WTC11 (cell line): Measurements from ENCODE around the gene LRTM1. TPM values are rescaled to one million over a fixed set of nuclear protein-coding genes. Genes with fewer than 3 reads are reported as not detected.

Experiments used
- ATAC-seq: fragments of 200-7000 bp; cut with Tn5 transposase; 2 replicates; pipeline ENCODE4 v1.10.0; 2021; ENCODE audit warnings: mild to moderate bottlenecking, moderate library complexity
- CTCF ChIA-PET: fragments of 300-600 bp; sonication (Branson Sonifier 250); formaldehyde crosslinking; loops from one replicate; lab custom pipeline; 2021; ENCODE audit warnings: antibody characterized with exemption; lab: Charles Lee
- POLR2A ChIA-PET: fragments of 350-600 bp; sonication (Branson Sonifier 250); formaldehyde crosslinking; loops from one replicate; lab custom pipeline; 2021; ENCODE audit warnings: antibody characterized with exemption; lab: Charles Lee
- DNase-seq: peaks from one replicate; pipeline ENCODE4 v3.0.0; 2021; ENCODE audit warnings: low spot score
- H3K27ac Mint-ChIP-seq: 2 replicates; pipeline ENCODE4 v1.8.0; 2021; ENCODE audit warnings: mixed read lengths
- H3K27me3 Mint-ChIP-seq: 2 replicates; pipeline ENCODE4 v1.8.0; 2021; ENCODE audit warnings: low read depth, mild to moderate bottlenecking, moderate library complexity, mixed read lengths
- H3K36me3 Mint-ChIP-seq: 2 replicates; pipeline ENCODE4 v1.8.0; 2021; ENCODE audit warnings: mixed read lengths
- H3K4me1 Mint-ChIP-seq: 2 replicates; pipeline ENCODE4 v1.8.0; 2022; ENCODE audit warnings: mixed read lengths
- H3K4me3 Mint-ChIP-seq: 2 replicates; pipeline ENCODE4 v1.8.0; 2021; ENCODE audit warnings: mild to moderate bottlenecking, moderate library complexity, mixed read lengths
- H3K9me3 Mint-ChIP-seq: 2 replicates; pipeline ENCODE4 v1.8.0; 2021; ENCODE audit warnings: mixed read lengths
- ARID4B ChIP-seq: sonication (generic); formaldehyde crosslinking; IDR thresholded peaks from 2 replicates; pipeline ENCODE4 v1.8.0; 2023; ENCODE audit warnings: missing genetic modification reagents, mild to moderate bottlenecking, borderline replicate concordance
- ATF6 ChIP-seq: sonication (generic); formaldehyde crosslinking; IDR thresholded peaks from 2 replicates; pipeline ENCODE4 v1.8.1; 2023; ENCODE audit warnings: mild to moderate bottlenecking, missing genetic modification reagents
- E2F4 ChIP-seq: sonication (generic); formaldehyde crosslinking; IDR thresholded peaks from 2 replicates; pipeline ENCODE4 v1.8.1; 2022; ENCODE audit warnings: low read depth, mild to moderate bottlenecking, moderate library complexity, missing genetic modification reagents, borderline replicate concordance
- FOXJ3 ChIP-seq: sonication (generic); formaldehyde crosslinking; IDR thresholded peaks from 2 replicates; pipeline ENCODE4 v1.9.0; 2021; ENCODE audit warnings: missing genetic modification reagents, mild to moderate bottlenecking, borderline replicate concordance
- FOXP1 ChIP-seq: sonication (generic); formaldehyde crosslinking; IDR thresholded peaks from 2 replicates; pipeline ENCODE4 v1.8.0; 2022; ENCODE audit warnings: missing genetic modification reagents, mild to moderate bottlenecking, moderate library complexity, borderline replicate concordance
- HMGA2 ChIP-seq: fragments of 250-450 bp; sonication (Bioruptor Pico); IDR thresholded peaks from 2 replicates; pipeline ENCODE4 v1.4.0; 2021; ENCODE audit warnings: mild to moderate bottlenecking, moderate library complexity
- IRF2 ChIP-seq: sonication (generic); formaldehyde crosslinking; IDR thresholded peaks from 2 replicates; pipeline ENCODE4 v1.8.0; 2022; ENCODE audit warnings: low read depth, missing genetic modification reagents, borderline replicate concordance
- MXD4 ChIP-seq: fragments of 250-450 bp; sonication (Bioruptor Pico); IDR thresholded peaks from 2 replicates; pipeline ENCODE4 v1.8.0; 2021; ENCODE audit warnings: mild to moderate bottlenecking, moderate library complexity, borderline replicate concordance
- PRDM15 ChIP-seq: sonication (generic); formaldehyde crosslinking; IDR thresholded peaks from 2 replicates; pipeline ENCODE4 v1.8.0; 2022; ENCODE audit warnings: missing genetic modification reagents
- PREB ChIP-seq: sonication (generic); formaldehyde crosslinking; IDR thresholded peaks from 2 replicates; pipeline ENCODE4 v1.8.1; 2022; ENCODE audit warnings: mild to moderate bottlenecking, missing genetic modification reagents, moderate library complexity, borderline replicate concordance
- SMAD3 ChIP-seq: sonication (generic); formaldehyde crosslinking; IDR thresholded peaks from 2 replicates; pipeline ENCODE4 v1.8.0; 2022; ENCODE audit warnings: missing genetic modification reagents, mild to moderate bottlenecking, borderline replicate concordance
- SMAD4 ChIP-seq: sonication (generic); formaldehyde crosslinking; IDR thresholded peaks from 2 replicates; pipeline ENCODE4 v1.8.0; 2022; ENCODE audit warnings: mild to moderate bottlenecking, missing genetic modification reagents
- USF1 ChIP-seq: sonication (generic); formaldehyde crosslinking; IDR thresholded peaks from 2 replicates; pipeline ENCODE4 v1.8.0; 2022; ENCODE audit warnings: mild to moderate bottlenecking, missing genetic modification reagents
- ZMAT4 ChIP-seq: fragments of 250-450 bp; sonication (Bioruptor Pico); IDR thresholded peaks from 2 replicates; pipeline ENCODE4 v1.9.0; 2021; ENCODE audit warnings: mild to moderate bottlenecking
- ZNF317 ChIP-seq: sonication (generic); formaldehyde crosslinking; IDR thresholded peaks from 2 replicates; pipeline ENCODE4 v1.8.1; 2023; ENCODE audit warnings: low read depth, mild to moderate bottlenecking, moderate library complexity, missing genetic modification reagents, borderline replicate concordance
- total RNA-seq: library from RNA; stranded (reverse); gene quantifications from 3 replicates; pipeline ENCODE4 v1.2.3, GENCODE V29; 2021

Gene LRTM1
- total RNA-seq, 1 experiment from 2014 or later, result not detected

GRCh38 chr3:54915976-54916375, 11.9 kb downstream of the LRTM1 start (continued):
- TF ChIP-seq ARID4B (CRISPR knock-in tag), result no peak
- no peak for TF ChIP-seq ZNF317 (CRISPR knock-in tag)
- TF ChIP-seq PRDM15 (CRISPR knock-in tag), result no peak
- TF ChIP-seq USF1 (CRISPR knock-in tag), result no peak
- TF ChIP-seq FOXP1 (CRISPR knock-in tag), result no peak
- no peak for TF ChIP-seq ATF6 (CRISPR knock-in tag)
- no peak for TF ChIP-seq E2F4
- TF ChIP-seq HMGA2 (CRISPR knock-in tag), result no peak
- no peak for TF ChIP-seq PREB (CRISPR knock-in tag)

GRCh38 chr3:54915181-54915580, 12.7 kb downstream of the LRTM1 start:
- CTCF ChIA-PET, result interaction anchor here (0.6 kb wide), 1 partner anchor 164 kb away, joined by 3 read pairs; no protein-coding TSS in a partner anchor
- DNase-seq (no peak), ATAC-seq (no peak)
- Mint-ChIP-seq H3K36me3 (peaks cover 21% of the 10 kb centered on the region), H3K27ac (no peak overlapping the region), H3K27me3 (no peaks in the 10 kb centered on the region), H3K9me3 (peaks cover 15% of the 10 kb centered on the region), H3K4me1 (no peaks in the 10 kb centered on the region), H3K4me3 (no peak overlapping the region)
- POLR2A ChIA-PET, result no interaction called here
- TF ChIP-seq HMGA2 (CRISPR knock-in tag), result no peak
- no peak for TF ChIP-seq ARID4B (CRISPR knock-in tag)
- no peak for TF ChIP-seq FOXJ3
- TF ChIP-seq IRF2 (CRISPR knock-in tag), result no peak
- no peak for TF ChIP-seq SMAD4
- no peak for TF ChIP-seq PREB (CRISPR knock-in tag)
- no peak for TF ChIP-seq ZMAT4 (CRISPR knock-in tag)
- TF ChIP-seq MXD4, result no peak
- TF ChIP-seq SMAD3 (CRISPR knock-in tag), result no peak
